A549 (cell line): Measurements from ENCODE around the gene ZDHHC24.

Source experiments
- CBX2 ChIP-seq: fragments of 200-600 bp; sonication (generic); IDR thresholded peaks from 2 replicates; pipeline ENCODE4 v1.6.1; 2016; ENCODE audit warnings: low read depth, mild to moderate bottlenecking, borderline replicate concordance
- ESRRA ChIP-seq: fragments of 150-350 bp; IDR thresholded peaks from 2 replicates; pipeline ENCODE4 v1.6.1; 2014; ENCODE audit warnings: mild to moderate bottlenecking, low read length, borderline replicate concordance
- HOXB5 ChIP-seq: fragments of 250-450 bp; sonication (Bioruptor Pico); IDR thresholded peaks from 2 replicates; pipeline ENCODE4 v1.5.0; 2020; ENCODE audit warnings: mild to moderate bottlenecking, moderate library complexity
- JUN ChIP-seq, 2 experiments: fragments of >200 bp; sonication (Bioruptor Twin); formaldehyde crosslinking; IDR thresholded peaks; 2 replicates in 1 of 2; 3 replicates in 1 of 2; pipeline ENCODE4 v1.6.1; 2016 to 2017
- KDM5A ChIP-seq: fragments of 200-600 bp; sonication (generic); IDR thresholded peaks from 2 replicates; pipeline ENCODE4 v1.6.1; 2016; ENCODE audit warnings: antibody characterized with exemption, mild to moderate bottlenecking
- POLR2A ChIP-seq: IDR thresholded peaks from 2 replicates; pipeline ENCODE4 v1.6.1; 2012; ENCODE audit warnings: mild to moderate bottlenecking, low read length
- POLR2AphosphoS2 ChIP-seq: conservative IDR thresholded peaks from 2 replicates; pipeline ENCODE4 v1.6.1; 2012; ENCODE audit warnings: low read length, improper control_type of control experiment, inconsistent platforms
- RAD21 ChIP-seq, 2 experiments: fragments of >200 bp in 1 of 2; sonication (Bioruptor Twin) in 1 of 2; formaldehyde crosslinking in 1 of 2; IDR thresholded peaks in 1 of 2; conservative IDR thresholded peaks in 1 of 2; 2 replicates in 1 of 2; 3 replicates in 1 of 2; pipeline ENCODE4 v1.6.1; 2012 to 2018; ENCODE audit warnings: inconsistent platforms in 1 of 2
- TF ChIP-seq, protein P1 (sequence below): fragments of >200 bp; sonication (Bioruptor Twin); formaldehyde crosslinking; IDR thresholded peaks from 3 replicates; pipeline ENCODE4 v1.5.1; 2016
- TF ChIP-seq, protein P2 (sequence below): fragments of 200-600 bp; sonication (generic); IDR thresholded peaks from 2 replicates; pipeline ENCODE4 v1.6.1; 2016; ENCODE audit warnings: antibody characterized with exemption, mild to moderate bottlenecking, moderate library complexity

DNA sequence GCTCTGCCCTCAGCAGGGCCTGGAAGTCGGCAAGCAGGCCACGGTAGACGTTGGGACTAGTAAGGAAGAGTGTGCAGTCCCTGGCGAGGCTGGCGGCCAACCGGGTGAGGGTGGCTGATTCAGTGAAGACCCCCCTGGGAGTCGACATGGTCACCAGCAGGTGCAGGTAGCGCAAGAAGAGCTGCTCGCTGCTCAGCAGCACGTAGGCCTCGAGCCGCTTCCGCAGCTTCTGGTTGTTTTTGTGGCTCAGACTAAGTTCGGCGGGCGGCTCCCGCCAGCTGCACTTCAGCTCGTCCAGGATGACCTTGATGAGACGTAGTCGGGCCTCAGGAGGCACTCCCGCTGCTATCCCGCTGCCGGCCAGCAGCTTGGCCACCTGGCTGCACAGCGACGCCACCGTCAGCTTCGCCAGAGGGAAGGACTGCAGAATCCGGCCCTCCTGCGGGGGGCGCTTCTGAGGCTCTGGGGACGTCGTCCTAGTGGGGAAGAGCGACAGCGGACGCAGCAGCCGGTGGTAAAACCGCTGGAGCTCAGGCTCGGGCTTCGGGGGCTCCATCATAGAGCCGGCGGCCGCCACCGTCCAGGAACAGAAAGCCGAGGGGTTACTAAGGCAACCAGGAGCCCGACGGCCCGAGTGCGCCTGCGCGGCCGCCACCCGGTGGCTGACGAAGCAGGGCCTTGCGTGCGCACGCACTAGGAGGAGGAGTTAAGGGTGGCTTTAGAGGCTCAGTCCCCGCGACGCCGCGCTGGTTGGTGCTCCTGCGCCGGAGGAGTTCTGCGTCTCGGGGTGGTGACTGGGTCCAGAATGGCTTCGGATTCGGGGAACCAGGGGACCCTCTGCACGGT lies 46.8 kb upstream of the ZDHHC24 start, which contains the start of the genes CCDC87 and CCS:
- TF ChIP-seq ESRRA (peak; percentile 91), CBX2 (no peak), KDM5A (no peak), HOXB5 (no peak), POLR2AphosphoS2 (no peak), POLR2A (peak; percentile 99), RAD21 (conservative IDR thresholded peaks at IDR 0.05 in 1 of 2, IDR thresholded peaks at IDR 0.05 in 1 of 2) (peak in 1 of 2 experiments; percentile 45; a peak in 3 of 5 replicates), JUN (IDR thresholded peaks at IDR 0.05) (peak; percentile 42 to 69; a peak in 4 of 5 replicates)
- TF ChIP-seq, protein P1, sequence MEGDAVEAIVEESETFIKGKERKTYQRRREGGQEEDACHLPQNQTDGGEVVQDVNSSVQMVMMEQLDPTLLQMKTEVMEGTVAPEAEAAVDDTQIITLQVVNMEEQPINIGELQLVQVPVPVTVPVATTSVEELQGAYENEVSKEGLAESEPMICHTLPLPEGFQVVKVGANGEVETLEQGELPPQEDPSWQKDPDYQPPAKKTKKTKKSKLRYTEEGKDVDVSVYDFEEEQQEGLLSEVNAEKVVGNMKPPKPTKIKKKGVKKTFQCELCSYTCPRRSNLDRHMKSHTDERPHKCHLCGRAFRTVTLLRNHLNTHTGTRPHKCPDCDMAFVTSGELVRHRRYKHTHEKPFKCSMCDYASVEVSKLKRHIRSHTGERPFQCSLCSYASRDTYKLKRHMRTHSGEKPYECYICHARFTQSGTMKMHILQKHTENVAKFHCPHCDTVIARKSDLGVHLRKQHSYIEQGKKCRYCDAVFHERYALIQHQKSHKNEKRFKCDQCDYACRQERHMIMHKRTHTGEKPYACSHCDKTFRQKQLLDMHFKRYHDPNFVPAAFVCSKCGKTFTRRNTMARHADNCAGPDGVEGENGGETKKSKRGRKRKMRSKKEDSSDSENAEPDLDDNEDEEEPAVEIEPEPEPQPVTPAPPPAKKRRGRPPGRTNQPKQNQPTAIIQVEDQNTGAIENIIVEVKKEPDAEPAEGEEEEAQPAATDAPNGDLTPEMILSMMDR = peak; percentile 68
- TF ChIP-seq, protein P2, sequence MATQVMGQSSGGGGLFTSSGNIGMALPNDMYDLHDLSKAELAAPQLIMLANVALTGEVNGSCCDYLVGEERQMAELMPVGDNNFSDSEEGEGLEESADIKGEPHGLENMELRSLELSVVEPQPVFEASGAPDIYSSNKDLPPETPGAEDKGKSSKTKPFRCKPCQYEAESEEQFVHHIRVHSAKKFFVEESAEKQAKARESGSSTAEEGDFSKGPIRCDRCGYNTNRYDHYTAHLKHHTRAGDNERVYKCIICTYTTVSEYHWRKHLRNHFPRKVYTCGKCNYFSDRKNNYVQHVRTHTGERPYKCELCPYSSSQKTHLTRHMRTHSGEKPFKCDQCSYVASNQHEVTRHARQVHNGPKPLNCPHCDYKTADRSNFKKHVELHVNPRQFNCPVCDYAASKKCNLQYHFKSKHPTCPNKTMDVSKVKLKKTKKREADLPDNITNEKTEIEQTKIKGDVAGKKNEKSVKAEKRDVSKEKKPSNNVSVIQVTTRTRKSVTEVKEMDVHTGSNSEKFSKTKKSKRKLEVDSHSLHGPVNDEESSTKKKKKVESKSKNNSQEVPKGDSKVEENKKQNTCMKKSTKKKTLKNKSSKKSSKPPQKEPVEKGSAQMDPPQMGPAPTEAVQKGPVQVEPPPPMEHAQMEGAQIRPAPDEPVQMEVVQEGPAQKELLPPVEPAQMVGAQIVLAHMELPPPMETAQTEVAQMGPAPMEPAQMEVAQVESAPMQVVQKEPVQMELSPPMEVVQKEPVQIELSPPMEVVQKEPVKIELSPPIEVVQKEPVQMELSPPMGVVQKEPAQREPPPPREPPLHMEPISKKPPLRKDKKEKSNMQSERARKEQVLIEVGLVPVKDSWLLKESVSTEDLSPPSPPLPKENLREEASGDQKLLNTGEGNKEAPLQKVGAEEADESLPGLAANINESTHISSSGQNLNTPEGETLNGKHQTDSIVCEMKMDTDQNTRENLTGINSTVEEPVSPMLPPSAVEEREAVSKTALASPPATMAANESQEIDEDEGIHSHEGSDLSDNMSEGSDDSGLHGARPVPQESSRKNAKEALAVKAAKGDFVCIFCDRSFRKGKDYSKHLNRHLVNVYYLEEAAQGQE = no peak
